Esophagus muscularis mucosa (tissue), 3 donors: Measurements from ENCODE around the gene NECTIN1.

Source experiments
- POLR2A ChIP-seq: fragments of 450-650 bp; IDR thresholded peaks from one replicate; pipeline ENCODE4 v1.6.1; 2017; ENCODE audit warnings: antibody characterized with exemption, moderate library complexity, mild to moderate bottlenecking, low read depth
- TF ChIP-seq, protein P1 (sequence below), 3 experiments: fragments of 200-600 bp in 2 of 3; fragments of 450-650 bp in 1 of 3; sonication (generic) in 2 of 3; IDR thresholded peaks; one replicate each; pipeline ENCODE4 v1.5.1; 2017 to 2019; ENCODE audit warnings: antibody characterized with exemption in 3 of 3, mild to moderate bottlenecking in 2 of 3, moderate library complexity in 1 of 3

DNA sequence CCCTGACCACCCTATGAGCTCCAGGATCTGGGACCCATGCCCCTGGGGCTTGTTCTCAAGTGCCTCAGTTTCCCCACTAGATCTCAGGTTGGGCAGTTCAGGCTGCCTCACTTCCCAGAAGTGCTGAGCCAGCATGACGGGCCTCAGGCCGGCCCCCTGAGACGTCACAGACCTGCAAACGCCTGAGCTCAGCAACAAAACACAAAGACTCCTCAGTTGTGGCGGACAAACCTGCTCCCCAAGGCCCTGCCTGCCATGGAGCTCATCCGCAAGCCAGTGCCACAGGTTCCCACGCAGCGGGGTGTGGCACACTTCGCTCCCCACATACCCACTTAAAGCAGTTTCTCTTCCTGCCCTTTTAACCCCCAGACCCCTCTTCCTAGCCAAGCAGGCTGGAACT, 45.2 kb downstream of the NECTIN1 start:
- TF ChIP-seq, protein P1, sequence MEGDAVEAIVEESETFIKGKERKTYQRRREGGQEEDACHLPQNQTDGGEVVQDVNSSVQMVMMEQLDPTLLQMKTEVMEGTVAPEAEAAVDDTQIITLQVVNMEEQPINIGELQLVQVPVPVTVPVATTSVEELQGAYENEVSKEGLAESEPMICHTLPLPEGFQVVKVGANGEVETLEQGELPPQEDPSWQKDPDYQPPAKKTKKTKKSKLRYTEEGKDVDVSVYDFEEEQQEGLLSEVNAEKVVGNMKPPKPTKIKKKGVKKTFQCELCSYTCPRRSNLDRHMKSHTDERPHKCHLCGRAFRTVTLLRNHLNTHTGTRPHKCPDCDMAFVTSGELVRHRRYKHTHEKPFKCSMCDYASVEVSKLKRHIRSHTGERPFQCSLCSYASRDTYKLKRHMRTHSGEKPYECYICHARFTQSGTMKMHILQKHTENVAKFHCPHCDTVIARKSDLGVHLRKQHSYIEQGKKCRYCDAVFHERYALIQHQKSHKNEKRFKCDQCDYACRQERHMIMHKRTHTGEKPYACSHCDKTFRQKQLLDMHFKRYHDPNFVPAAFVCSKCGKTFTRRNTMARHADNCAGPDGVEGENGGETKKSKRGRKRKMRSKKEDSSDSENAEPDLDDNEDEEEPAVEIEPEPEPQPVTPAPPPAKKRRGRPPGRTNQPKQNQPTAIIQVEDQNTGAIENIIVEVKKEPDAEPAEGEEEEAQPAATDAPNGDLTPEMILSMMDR (IDR thresholded peaks at IDR 0.05): no peak
- no peak for TF ChIP-seq POLR2A
